GM12801 (cell line): ENCODE results near the gene CHCHD1.

ENCODE experiments used
- TF ChIP-seq, protein P1 (sequence below): IDR thresholded peaks from one replicate; pipeline ENCODE4 v1.5.1; 2011; ENCODE audit warnings: control low read depth; ENCODE audit not compliant: insufficient read length; ENCODE audit errors: extremely low read depth

CHCHD1 gene

GRCh38 chr10:73799899-73800559 lies 18.2 kb downstream of the CHCHD1 start:
- TF ChIP-seq, protein P1, sequence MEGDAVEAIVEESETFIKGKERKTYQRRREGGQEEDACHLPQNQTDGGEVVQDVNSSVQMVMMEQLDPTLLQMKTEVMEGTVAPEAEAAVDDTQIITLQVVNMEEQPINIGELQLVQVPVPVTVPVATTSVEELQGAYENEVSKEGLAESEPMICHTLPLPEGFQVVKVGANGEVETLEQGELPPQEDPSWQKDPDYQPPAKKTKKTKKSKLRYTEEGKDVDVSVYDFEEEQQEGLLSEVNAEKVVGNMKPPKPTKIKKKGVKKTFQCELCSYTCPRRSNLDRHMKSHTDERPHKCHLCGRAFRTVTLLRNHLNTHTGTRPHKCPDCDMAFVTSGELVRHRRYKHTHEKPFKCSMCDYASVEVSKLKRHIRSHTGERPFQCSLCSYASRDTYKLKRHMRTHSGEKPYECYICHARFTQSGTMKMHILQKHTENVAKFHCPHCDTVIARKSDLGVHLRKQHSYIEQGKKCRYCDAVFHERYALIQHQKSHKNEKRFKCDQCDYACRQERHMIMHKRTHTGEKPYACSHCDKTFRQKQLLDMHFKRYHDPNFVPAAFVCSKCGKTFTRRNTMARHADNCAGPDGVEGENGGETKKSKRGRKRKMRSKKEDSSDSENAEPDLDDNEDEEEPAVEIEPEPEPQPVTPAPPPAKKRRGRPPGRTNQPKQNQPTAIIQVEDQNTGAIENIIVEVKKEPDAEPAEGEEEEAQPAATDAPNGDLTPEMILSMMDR = no peak

DNA sequence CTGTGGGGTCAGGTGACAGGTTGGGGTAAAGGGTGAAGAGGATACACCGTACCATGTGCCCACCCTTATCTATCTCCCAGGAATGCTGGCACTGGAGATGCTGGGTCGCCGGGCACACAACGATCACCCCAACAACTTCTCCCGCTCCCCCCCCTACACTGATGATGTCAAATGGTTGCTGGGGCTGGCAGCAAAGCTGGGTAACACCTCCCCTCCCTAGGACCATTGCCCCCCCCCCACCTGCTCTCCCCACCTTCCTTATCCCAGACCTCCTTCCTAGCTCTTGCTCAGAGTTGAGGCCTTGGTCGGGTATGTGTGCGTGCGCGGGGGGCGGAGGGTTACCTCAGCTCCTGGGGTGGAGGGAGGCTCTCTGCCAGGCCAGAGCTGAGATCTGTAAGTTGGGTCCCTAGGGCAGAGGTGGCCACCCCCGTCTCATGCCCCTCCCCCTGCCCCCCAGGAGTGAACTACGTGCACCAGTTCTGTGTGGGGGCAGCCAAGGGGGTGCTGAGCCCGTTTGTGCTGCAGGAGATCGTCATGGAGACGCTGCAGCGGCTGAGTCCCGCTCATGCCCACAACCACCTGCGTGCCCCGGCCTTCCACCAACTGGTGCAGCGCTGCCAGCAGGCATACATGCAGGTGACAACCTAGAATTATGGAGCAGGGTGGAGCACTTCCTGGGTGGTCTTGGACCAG lies 18.9 kb downstream of the CHCHD1 start:
- TF ChIP-seq, protein P1 = no peak

DNA sequence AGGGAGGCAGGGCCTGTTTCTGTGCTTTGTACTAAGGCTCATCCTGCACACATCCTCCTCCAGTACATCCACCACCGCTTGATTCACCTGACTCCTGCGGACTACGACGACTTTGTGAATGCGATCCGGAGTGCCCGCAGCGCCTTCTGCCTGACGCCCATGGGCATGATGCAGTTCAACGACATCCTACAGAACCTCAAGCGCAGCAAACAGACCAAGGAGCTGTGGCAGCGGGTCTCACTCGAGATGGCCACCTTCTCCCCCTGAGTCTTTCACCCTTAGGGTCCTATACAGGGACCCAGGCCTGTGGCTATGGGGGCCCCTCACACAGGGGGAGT lies 19.4 kb downstream of the CHCHD1 start:
- TF ChIP-seq, protein P1 = no peak

DNA sequence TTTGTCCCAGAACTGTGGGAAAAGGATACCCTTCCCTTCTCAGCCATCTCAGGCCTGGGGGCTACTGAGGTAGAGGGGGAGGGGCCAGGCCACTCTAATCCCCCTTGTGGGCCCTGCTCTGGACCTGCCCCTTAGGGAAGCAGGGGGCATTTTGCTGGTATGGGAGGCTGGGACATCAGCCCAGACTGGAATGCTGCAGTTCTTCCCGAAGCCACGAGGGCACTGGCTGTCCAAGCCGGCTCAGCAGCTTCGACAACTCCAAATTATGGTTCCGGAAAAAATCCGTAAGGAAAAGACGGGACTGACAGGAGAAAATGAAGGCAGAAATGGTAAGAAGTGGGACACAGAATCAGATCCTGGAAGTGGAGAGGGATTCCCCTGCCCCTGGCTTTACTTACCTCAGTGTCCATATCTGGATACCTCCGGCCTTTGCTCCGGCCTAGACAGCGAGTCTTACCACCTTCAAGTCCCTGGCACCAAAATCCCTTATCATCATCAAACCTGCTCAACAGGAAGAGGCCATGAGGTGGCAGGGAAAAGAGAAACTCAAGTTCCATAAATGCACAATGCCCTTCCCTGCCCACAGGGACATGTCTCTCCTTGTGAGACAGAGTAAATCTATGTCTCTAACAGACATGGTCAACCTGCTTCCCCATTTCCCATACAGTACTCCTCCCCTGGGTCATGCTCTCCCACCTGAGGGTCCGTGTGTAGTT lies 20.6 kb downstream of the CHCHD1 start:
- TF ChIP-seq, protein P1 = no peak

DNA sequence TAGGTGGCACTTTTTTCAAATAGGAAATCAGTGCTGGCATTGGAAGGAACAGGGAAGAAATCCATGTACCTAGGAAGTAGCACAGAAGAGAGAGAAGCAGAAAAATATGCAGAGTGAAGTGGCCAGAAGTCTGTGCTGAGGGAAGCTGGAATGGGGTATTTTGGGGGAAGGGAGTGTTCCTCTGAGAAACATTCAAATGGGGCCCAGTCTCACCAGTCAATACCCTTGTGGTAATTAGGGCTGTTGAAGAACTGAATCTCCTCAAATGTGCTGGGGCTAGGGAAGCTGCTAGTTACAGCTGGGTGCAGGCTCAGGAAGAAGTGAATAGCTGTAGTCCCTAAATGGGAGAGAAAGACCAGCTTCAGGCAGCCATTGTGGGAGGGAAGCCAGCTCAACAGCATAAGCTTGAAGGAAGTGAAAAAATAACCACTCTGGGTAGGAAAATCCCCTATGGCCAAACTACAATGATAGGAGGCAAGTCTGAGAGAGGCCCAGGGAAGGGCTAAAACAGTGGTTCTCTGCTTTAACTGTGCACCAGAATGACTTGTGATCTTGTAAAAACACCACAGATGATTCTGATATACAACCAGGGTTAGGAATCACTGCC lies 21.9 kb downstream of the CHCHD1 start:
- TF ChIP-seq, protein P1 = no peak

- TF ChIP-seq, protein P1 = no peak
Measured at GRCh38 chr10:73806176-73806950, 24.5 kb downstream of the CHCHD1 start.
